Measurements from ENCODE around the gene SLC26A11. TPM values are rescaled to one million over a fixed set of nuclear protein-coding genes. Genes with fewer than 3 reads are reported as not detected.
"Not testable (repeated sequence)": the region's sequence is repeated elsewhere in the genome, so short reads cannot be mapped to it uniquely, and the experiment has no call there.

The SLC26A11 gene
- total RNA-seq, 2 donors from 2014 or later, result 6.4 to 6.6 TPM

DNA sequence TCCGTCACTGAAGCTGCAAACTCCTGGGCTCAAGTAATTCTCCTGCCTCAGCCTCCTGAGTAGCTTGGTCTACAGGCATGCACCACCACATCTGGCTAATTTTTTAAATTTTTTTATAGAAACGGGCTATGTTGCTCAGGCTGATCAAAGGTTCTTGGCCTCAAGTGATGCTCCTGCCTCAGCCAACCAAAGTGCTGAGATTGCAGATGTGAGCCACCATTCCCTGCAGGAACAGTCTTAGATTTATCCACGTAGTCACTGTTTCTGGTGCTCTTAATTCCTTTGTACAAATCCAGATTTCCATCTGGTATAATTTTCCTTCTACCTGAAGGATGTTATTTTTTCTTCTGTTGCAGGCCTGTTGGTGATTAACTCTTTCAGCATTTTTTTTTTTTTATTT, 13.0 kb downstream of the SLC26A11 start:
- DNase-seq (no peak), ATAC-seq (no peak)
- intact Hi-C loops (cut with DNase I), result no loop called here

DNA sequence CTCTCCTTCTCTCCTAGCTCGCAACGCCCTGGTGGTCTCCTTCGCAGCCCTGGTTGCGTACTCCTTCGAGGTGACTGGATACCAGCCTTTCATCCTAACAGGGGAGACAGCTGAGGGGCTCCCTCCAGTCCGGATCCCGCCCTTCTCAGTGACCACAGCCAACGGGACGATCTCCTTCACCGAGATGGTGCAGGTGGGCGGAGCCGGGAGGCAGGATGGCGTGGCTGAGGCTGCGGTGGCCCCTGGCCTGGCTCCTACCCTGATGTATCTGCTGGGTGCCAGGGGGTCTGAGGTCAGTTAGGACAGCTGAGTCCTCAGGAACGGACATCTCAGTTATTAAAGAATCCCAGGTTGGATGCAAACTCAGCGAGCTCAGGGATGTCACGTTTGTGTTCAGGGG, 16.7 kb downstream of the SLC26A11 start:
- DNase-seq (no peak), ATAC-seq (no peak)
- intact Hi-C loops (cut with DNase I), result no loop called here

DNA sequence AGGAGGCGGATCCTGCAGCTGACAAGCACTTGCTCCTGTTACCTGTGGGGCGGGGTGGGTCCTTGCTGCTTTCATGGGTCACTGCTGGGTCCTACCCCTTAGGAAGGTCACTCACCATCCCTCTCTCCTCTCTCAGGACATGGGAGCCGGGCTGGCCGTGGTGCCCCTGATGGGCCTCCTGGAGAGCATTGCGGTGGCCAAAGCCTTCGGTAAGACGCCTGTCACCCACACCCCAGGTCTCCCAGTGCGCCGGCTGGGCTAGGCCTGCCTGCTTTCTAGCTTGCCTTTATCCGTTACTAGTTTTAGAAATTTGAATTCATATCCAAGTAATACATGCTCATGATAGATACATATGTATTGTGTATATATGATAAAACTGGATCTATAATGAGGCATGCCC, 17.2 kb downstream of the SLC26A11 start:
- intact Hi-C loops (cut with DNase I), result no loop called here
- DNase-seq (no peak), ATAC-seq (no peak)

DNA sequence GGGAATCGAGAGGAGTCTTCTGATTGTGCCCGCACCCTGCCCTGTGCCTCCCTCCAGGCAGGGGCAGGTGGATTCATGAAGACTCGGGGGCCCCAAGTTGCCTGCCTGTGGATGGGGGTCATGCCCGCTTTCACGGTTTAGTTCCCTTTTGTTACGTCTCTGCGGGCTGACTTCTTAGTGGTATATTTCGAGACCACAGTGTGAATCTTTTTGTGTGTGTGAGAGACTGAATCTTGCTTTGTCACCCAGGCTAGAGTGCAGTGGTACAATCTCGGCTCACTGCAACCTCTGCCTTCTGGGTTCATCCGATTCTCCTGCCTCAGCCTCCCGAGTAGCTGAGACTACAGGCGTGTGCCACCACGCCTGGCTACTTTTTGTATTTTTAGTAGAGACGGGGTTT, 22.3 kb downstream of the SLC26A11 start:
- ATAC-seq (no peak), DNase-seq (no peak)
- intact Hi-C loops (cut with DNase I), result no loop called here

DNA sequence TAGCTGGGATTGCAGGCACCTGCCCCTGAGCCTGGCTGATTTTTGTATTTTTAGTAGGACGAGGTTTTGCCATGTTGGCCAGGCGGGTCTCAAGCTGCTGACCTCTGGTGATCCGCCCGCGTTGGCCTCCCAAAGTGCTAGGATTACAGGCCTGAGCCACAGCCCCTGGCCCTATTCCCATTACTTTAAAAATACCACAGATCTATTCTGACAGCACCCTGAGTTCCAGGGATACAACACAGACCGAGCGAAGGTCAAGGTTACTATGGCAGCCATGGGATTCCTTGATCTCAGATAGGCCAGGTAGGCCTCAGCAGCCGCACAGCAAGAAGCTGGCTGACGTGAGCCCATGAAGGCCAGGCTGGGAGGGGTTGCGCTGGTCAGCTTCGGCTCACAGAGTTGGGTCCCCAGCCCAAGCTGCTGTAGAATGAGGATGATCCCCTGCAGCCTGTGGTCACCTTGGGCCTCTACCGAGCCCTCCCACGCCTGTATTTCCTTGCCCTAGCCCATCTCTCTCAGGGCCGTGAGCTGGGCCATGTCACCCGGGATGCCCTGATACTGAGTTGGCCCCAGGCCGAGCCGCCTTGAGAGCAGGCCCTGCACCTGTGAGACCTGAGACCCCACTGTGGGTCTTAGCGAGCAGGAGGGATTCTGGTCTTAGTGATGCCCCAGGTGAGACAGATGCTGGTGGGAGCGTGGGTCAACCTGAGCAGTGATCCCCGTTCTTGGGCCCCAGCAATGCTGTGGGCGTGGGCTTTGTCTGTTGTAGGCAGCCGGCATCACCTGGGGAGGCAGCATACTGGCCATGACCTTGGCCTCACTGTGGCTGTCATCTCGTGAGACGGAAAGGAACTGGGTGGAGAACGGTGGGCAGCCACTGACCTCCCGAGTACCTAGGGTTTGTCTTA, 23.6 kb downstream of the SLC26A11 start:
- no peak for DNase-seq
- intact Hi-C loops (cut with DNase I), result no loop called here
- ATAC-seq, result no peak

DNA sequence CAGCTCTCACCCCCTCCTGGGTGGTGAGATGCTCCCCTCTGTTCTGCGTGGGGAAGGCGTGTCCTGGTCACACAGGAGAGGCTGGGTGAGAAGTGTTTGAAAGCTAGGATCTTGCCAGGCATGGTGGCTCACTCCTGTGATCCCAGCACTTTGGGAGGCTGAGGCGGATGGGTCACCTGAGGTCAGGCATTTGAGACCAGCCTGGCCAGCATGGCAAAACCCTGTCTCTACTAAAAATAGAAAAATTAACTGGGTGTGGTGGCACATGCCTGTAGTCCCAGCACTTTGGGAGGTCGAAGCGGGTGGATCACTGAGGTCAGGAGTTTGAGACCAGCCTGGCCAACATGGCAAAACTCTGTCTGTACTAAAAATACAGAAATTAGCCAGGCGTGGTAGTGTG, 24.2 kb downstream of the SLC26A11 start:
- intact Hi-C loops (cut with DNase I); ATAC-seq; DNase-seq: not testable (repeated sequence)

DNA sequence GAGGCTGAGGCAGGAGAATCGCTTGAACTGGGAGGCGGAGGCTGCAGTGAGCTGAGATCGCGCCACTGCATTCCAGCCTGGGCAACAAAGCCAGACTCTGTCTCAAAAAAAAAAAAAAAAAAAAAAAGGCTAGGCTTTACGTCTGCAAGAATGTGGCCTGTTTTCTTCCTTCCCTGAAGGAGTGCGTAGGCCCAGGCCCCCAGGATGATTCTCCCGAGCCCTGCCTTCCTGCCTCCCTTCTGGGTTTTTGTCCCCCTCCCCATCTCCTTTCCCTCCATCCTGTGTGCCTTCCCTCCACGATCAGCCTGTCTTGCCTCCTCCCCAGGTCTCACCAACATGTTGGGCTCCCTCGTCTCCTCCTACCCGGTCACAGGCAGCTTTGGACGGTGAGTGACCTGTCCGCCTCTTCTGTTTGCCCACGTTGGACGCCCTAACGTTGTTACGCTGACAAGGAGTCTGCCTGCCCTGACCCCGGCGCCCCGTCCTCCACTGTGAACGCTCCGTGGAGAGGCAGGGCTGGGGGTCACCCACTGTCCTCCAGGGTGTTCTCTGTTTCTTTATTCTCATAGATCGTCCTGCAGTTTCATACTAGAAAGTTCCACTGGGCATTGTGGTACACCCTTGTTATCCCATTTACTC, 24.8 kb downstream of the SLC26A11 start:
- intact Hi-C loops (cut with DNase I), result no loop called here
- no peak for DNase-seq
- no peak for ATAC-seq

DNA sequence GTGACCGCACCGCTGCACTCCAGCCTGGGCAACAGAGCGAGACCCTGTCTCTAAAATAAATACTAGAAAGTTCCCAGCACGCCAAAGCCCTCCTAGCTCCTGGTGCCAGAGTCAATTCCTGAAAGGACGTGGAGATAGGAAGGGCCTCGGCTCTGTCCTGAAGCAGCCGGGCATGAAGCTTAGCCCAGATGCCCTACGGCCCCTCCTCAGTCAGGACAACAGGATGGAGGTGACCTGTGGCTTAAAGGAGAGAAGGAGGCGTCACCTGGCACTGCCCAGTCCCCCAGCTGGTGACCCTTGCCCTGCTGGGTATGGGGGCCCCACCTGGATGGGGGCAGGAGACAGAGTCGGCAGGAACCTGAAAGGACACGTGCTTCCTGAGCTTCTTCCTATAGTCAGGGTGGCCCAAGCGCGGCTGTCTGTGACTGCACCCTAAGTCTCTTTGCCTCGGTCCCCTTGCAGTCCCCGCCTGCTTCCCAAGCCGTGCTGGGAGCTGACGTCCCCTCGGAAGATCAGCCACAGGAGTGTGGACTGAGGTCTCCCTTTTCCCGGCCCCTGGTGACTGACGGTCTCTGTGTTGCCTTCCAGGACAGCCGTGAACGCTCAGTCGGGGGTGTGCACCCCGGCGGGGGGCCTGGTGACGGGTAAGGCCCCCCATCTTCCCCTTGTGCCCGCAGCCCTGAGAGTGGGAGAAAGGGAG, 25.5 kb downstream of the SLC26A11 start:
- intact Hi-C loops (cut with DNase I), result no loop called here
- ATAC-seq, result no peak
- no peak for DNase-seq

DNA sequence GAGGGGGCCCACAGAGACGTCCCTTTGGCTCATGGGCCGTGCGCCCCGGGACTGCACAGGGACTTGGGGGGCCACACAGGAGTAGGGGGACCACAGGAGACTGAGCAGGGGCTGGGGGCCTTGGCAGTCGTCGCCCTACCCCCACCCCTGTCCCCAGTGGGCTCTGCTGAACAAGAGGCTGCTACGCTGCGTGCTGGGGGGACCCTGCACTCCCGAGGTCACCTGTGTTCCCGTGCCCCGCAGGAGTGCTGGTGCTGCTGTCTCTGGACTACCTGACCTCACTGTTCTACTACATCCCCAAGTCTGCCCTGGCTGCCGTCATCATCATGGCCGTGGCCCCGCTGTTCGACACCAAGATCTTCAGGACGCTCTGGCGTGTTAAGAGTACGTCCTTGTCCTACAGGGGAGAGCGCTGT, 26.0 kb downstream of the SLC26A11 start:
- DNase-seq, result no peak

DNA sequence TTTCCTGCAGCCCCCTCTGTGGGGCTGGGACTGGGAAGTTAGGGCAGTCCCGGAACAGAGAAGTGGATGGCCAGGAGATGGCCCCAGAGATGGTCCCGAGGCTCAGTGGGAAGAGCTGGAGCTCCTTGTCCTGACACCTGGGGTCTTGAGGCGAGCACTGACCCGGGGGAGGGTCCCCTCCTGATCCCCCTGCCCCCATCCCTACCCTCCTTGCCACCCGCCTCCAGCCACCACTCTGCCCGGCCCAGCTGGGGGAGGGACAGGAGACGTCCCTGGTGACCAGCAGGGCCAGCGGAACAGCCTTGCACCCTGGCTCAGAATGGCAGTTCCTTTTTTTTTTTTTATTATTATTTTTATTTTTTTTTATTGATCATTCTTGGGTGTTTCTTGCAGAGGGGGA, 26.5 kb downstream of the SLC26A11 start:
- no peak for ATAC-seq
- no peak for DNase-seq
- intact Hi-C loops (cut with DNase I), result no loop called here

More for the DNA sequence above, 26.0 kb downstream of the SLC26A11 start:
- no peak for ATAC-seq
- intact Hi-C loops (cut with DNase I), result no loop called here

DNA sequence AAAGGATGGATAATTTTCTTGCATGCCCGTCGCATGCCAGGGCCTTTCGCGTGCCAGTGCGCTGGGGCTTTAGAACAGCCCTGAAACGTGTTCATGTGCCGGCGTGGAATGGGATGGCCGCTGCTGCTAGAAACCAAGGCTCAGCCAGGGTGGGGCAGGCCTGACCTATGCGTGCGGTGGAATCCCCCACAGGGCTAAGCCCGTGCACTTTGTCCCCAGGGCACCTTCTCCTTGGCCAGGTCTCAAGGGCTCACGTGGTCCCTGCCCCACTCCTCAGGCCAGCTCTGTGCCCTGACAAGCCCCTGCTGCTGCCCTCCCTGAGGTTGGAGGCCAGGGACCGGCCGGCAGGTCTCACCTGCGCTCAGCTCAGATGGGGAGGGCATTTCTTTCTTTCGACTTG, 27.3 kb downstream of the SLC26A11 start:
- no peak for DNase-seq
- intact Hi-C loops (cut with DNase I), result no loop called here
- no peak for ATAC-seq

DNA sequence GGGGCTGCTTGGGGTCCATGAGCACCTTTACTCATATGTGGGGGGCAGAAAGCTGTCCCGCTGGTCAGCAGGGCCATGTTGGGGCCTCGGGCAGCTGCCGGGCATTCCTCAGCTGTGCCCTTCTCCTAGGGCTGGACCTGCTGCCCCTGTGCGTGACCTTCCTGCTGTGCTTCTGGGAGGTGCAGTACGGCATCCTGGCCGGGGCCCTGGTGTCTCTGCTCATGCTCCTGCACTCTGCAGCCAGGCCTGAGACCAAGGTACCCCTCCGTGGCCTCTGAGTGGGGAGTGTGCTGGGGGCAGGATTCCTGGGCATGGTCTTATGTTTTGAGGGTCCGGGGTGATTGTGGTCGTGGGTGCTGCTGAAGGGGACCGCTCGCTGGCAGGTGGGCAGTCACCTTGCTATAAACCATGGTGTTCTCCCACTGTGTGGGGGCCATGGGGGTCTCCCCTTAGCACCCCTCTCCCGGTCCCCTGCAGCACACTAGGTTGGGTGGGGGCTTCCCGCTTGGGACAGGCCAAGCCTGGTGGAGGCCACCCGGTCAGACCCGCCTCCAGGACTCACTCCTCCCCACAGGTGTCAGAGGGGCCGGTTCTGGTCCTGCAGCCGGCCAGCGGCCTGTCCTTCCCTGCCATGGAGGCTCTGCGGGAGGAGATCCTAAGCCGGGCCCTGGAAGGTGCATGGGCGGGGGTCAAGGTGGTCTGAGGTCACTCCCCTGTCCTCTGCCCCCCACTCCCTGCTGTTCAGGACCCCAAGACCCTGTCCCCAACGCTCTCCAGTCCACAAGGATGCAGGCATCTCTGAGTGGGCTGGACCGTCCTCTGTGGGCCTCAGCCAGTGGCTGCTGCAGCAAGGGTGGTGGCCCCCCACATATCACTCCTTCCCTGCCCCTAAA, 28.0 kb downstream of the SLC26A11 start:
- no peak for DNase-seq

DNA sequence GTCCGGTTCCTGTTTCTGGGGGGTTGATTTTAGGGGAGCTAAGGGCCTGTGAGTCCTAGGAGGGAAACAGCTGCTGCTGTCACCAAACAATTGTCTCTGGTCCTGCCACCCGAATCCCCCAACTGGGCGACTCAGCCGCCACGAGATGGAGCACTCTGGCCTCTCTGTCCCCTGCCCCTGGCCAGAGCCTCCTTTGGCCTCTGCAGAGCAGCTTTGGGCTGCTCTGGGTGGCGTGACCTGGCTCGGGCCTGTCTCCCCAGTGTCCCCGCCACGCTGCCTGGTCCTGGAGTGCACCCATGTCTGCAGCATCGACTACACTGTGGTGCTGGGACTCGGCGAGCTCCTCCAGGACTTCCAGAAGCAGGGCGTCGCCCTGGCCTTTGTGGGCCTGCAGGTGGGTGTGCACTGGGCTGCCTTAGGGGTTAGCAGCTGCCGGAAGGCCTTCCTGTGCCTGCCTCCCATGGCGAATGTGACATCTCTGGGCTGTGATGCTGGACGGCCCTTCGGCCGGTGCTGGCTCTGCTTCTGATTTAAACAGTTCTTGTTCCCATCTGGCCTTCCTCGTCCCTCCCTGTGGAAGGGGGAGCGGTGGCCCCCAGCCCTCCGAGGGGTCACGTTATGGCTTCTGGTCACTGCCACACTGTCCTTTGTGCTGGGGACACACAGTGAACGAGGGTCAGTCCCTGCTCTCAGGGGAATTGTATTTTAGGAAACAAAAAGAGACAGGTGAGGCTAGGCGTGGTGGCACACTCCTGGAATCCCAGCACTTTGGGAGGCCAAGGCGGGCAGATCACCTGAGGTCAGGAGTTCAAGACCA, 28.9 kb downstream of the SLC26A11 start:
- DNase-seq (no peak), ATAC-seq (no peak)
- intact Hi-C loops (cut with DNase I), result no loop called here

More for the DNA sequence above, 28.0 kb downstream of the SLC26A11 start:
- no peak for ATAC-seq
- intact Hi-C loops (cut with DNase I), result no loop called here

DNA sequence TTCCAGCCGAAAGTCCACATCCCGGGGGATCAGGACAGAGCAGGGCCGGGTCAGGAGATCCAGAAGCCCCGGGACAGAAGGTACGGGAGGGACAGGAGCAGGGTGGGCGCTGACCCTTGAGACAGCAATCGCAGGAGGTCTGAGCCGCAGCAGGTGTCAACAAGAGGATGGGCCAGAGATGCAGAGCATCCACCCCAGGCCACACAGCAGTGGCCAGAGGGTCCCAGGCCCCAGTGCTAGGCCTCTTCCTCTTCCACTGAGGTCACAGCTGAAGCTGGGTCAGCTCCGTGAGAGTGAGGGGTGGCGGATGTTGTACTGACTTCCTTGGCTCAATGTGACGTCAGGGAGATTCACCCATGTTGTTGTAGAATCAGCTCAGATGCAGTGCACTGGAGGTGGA, 31.7 kb downstream of the SLC26A11 start:
- ATAC-seq (no peak), DNase-seq (no peak)
- intact Hi-C loops (cut with DNase I), result no loop called here

DNA sequence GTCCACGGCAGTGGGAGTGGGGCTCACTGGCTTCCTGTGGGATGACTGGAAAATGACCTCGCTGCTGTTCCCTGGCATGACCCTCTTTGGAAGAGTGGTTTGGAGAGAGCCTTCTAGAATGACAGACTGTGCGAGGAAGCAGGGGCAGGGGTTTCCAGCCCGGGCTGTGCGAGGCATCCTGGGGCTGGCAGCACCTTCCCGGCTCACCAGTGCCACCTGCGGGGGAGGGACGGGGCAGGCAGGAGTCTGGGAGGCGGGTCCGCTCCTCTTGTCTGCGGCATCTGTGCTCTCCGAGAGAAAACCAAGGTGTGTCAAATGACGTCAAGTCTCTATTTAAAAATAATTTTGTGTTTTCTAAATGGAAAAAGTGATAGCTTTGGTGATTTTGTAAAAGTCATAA, 32.6 kb downstream of the SLC26A11 start:
- ATAC-seq (peak; percentile 43 to 58), DNase-seq (no peak)
- intact Hi-C loops (cut with DNase I), result no loop called here

DNA sequence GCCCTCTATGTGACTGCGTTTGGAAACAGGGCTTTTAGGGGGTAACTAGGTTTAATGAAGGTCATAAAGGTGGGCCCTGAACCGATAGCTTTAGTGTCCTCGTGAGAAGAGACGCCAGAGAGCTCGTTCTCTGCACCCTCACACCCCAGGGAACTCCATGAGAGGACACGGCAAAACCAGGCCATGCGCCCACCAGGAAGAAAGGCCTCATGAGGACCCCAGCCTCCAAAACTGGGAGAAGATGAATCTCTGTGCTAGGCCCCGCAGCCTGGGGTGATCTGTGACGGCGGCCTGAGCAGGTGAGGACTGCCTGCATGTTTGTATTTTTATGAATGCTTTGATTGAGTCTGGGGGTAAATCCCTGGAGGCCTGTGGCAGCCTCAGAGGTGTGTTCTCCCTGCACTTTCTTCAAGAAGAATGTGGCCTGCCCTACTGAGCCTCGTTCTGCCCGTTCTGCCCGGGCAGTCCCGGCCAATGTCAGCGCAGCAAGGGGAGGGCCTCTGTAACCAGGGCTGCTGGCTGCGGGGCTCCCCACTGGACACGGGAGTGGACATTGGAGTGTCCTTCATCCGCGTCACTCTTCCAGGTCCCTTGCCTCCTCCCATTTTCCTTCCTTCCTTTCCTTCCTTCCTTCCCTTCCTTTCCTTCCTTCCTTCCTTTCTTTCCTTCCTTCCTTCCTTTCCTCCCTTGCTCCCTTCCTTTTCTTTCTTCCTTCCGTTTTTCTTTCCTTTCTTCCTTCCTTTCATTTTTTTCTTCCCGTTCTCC, 33.6 kb downstream of the SLC26A11 start:
- intact Hi-C loops (cut with DNase I), result no loop called here
- no peak for ATAC-seq
- no peak for DNase-seq

DNA sequence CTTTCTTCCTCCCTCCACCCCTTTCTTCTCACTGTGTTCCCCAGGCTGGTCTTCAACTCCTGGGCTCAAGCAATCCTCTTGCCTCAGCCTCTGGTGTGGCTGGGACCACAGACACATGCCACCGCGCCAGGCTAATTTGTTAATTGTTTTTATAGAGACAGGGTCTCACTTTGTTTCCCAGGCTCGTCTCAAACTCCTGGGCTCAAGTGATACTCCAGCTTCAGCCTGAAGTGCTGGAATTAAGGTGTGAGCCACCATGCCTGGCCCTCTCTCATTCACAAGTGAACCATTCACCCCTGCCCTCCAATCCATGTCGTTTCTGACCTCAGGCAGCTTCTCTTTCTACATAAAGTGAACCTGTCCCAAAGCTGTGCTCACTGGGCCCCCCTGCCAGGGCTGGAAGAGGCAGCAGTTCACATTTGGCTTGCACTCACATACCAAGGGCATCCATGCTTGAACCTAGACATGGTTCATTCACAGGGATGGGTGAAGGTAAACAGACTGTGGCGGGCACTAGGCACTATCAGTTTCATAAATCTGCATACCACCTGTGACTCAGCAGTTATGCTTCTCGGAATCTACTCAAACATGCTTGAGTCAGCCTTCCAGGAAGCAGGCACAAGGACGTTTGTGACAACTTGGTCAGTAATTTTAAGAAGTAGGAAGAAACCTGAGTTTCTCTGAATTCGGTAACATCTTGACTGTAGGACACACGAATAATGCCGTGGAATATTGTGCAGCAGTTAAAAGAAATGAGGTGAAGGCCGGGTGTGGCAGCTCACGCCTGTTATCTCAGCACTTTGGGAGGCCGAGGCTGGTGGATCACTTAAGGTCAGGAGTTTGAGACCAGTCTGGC, 34.4 kb downstream of the SLC26A11 start:
- intact Hi-C loops (cut with DNase I), result no loop called here
- DNase-seq (no peak), ATAC-seq (peak in 1 of 2 donors; percentile 50)

All from left cardiac atrium (tissue), 4 donors.